H1 (cell line): ENCODE results near the gene SLC2A8. TPM values are rescaled to one million over a fixed set of nuclear protein-coding genes. Genes with fewer than 3 reads are reported as not detected.

Experiments
- CTCF ChIA-PET: fragments of 300-600 bp; sonication (Branson Sonifier 250); formaldehyde crosslinking; loops from one replicate; lab custom pipeline; 2021; ENCODE audit not compliant: partially characterized antibody; lab: Charles Lee
- POLR2A ChIA-PET: fragments of 300-600 bp; sonication (Branson Sonifier 250); formaldehyde crosslinking; loops from one replicate; lab custom pipeline; 2021; ENCODE audit warnings: inconsistent platforms; ENCODE audit not compliant: partially characterized antibody; lab: Charles Lee
- DNase-seq, 2 experiments: peaks; one replicate each; pipeline versions ENCODE4 v3.0.0 to v3.0.0-alpha.2; 2010 to 2022; ENCODE audit warnings: low spot score in 2 of 2, low read depth in 1 of 2, mixed read lengths in 1 of 2
- FAIRE-seq: peaks from 2 replicates; lab custom pipeline; 2011; peaks lifted over from hg19 to GRCh38; lab: Jason Lieb, UNC
- H2AFZ ChIP-seq: 2 replicates; pipeline ENCODE4 v1.8.1; 2012; ENCODE audit warnings: low read length, inconsistent platforms
- H2AK5ac ChIP-seq: 2 replicates; pipeline ENCODE4 v1.6.1; 2013; ENCODE audit warnings: low read depth, low read length
- H2BK120ac ChIP-seq: replicated peaks from 2 replicates; pipeline ENCODE3; 2013; ENCODE audit warnings: low read depth, low read length, inconsistent platforms
- H2BK12ac ChIP-seq: 2 replicates; pipeline ENCODE4 v1.6.1; 2013; ENCODE audit warnings: low read depth, low read length
- H2BK15ac ChIP-seq: 2 replicates; pipeline ENCODE4 v1.6.1; 2013; ENCODE audit warnings: low read length
- H2BK20ac ChIP-seq: 2 replicates; pipeline ENCODE4 v1.6.1; 2013; ENCODE audit warnings: low read length
- H2BK5ac ChIP-seq: 2 replicates; pipeline ENCODE4 v1.6.1; 2013; ENCODE audit warnings: low read depth, low read length
- H3K14ac ChIP-seq: 2 replicates; pipeline ENCODE4 v1.6.1; 2013; ENCODE audit warnings: inconsistent platforms; ENCODE audit not compliant: insufficient read length
- H3K18ac ChIP-seq: 2 replicates; pipeline ENCODE4 v1.6.1; 2013; ENCODE audit warnings: low read length; ENCODE audit errors: extremely low read depth
- H3K23ac ChIP-seq: 2 replicates; pipeline ENCODE4 v1.6.1; 2013; ENCODE audit warnings: inconsistent platforms; ENCODE audit not compliant: insufficient read length
- H3K23me2 ChIP-seq: 2 replicates; pipeline ENCODE4 v1.6.1; 2013; ENCODE audit warnings: low read depth, low read length
- H3K27ac ChIP-seq: 2 replicates; pipeline ENCODE4 v1.6.1; 2011; ENCODE audit warnings: low read depth, low read length, inconsistent platforms
- H3K27me3 ChIP-seq, 4 experiments: replicated peaks in 1 of 4; 1 replicate in 1 of 4; 2 replicates in 3 of 4; pipeline versions ENCODE4 v1.6.1 to v1.8.1; 2011 to 2013; ENCODE audit warnings: low read length in 3 of 4, mild to moderate bottlenecking in 3 of 4, inconsistent platforms in 2 of 4, mixed read lengths in 2 of 4, moderate library complexity in 1 of 4; ENCODE audit not compliant: control insufficient read depth in 3 of 4, insufficient read depth in 3 of 4; ENCODE audit errors: extremely low read depth in 1 of 4
- H3K36me3 ChIP-seq, 4 experiments: 2 replicates each; pipeline versions ENCODE4 v1.6.1 to v1.8.1; 2011 to 2013; ENCODE audit warnings: mild to moderate bottlenecking in 4 of 4, low read length in 3 of 4, moderate library complexity in 2 of 4, control low read depth in 1 of 4, inconsistent platforms in 1 of 4; ENCODE audit not compliant: insufficient read depth in 4 of 4, control insufficient read depth in 2 of 4
- H3K4ac ChIP-seq: replicated peaks from 2 replicates; pipeline ENCODE3; 2013; ENCODE audit warnings: low read length, low read depth, mixed read lengths, inconsistent platforms; ENCODE audit not compliant: insufficient read length
- H3K4me1 ChIP-seq, 4 experiments: replicated peaks in 1 of 4; 1 replicate in 1 of 4; 2 replicates in 3 of 4; pipeline versions ENCODE4 v1.6.1 to v1.8.1; 2011 to 2013; ENCODE audit warnings: low read length in 3 of 4, inconsistent platforms in 2 of 4, mixed read lengths in 1 of 4; ENCODE audit not compliant: insufficient read depth in 4 of 4, control insufficient read depth in 3 of 4
- H3K4me2 ChIP-seq, 2 experiments: 2 replicates each; pipeline versions ENCODE4 v1.6.1 to v1.8.1; 2011 to 2013; ENCODE audit warnings: low read depth in 2 of 2, low read length in 2 of 2, control low read depth in 1 of 2, inconsistent platforms in 1 of 2, mild to moderate bottlenecking in 1 of 2; ENCODE audit not compliant: insufficient read depth in 1 of 2
- H3K4me3 ChIP-seq, 4 experiments: fragments of 200-600, 300-600 bp in 1 of 4; sonication (generic), shearing (Covaris generic), sonication (Bioruptor Twin) in 1 of 4; 2 replicates each; pipeline versions ENCODE4 v1.5.1 to v1.8.1; 2011 to 2016; ENCODE audit warnings: low read length in 4 of 4, low read depth in 3 of 4, control low read depth in 2 of 4, inconsistent platforms in 2 of 4, mild to moderate bottlenecking in 2 of 4, mixed read lengths in 1 of 4, moderate library complexity in 1 of 4; ENCODE audit not compliant: insufficient read depth in 2 of 4; ENCODE audit errors: extremely low read depth in 1 of 4
- H3K56ac ChIP-seq: replicated peaks from 2 replicates; pipeline ENCODE3; 2013; ENCODE audit warnings: low read depth, mild to moderate bottlenecking, mixed read lengths, low read length, inconsistent platforms; ENCODE audit not compliant: insufficient read length
- H3K79me1 ChIP-seq: 2 replicates; pipeline ENCODE4 v1.6.1; 2013; ENCODE audit warnings: low read depth, low read length, control low read depth
- H3K79me2 ChIP-seq, 2 experiments: 2 replicates each; pipeline versions ENCODE4 v1.6.1 to v1.8.1; 2012 to 2013; ENCODE audit warnings: low read length in 2 of 2, mild to moderate bottlenecking in 2 of 2, inconsistent platforms in 1 of 2; ENCODE audit not compliant: insufficient read depth in 2 of 2, control insufficient read depth in 1 of 2
- H3K9ac ChIP-seq, 4 experiments: replicated peaks in 1 of 4; 1 replicate in 1 of 4; 2 replicates in 3 of 4; pipeline versions ENCODE4 v1.6.1 to v1.8.1; 2011 to 2013; ENCODE audit warnings: low read depth in 3 of 4, low read length in 3 of 4, control low read depth in 2 of 4, mild to moderate bottlenecking in 2 of 4, moderate library complexity in 2 of 4, inconsistent platforms in 1 of 4; ENCODE audit errors: extremely low read depth in 1 of 4
- H3K9me3 ChIP-seq, 2 experiments: 2 replicates each; pipeline versions ENCODE4 v1.6.1 to v1.8.1; 2012 to 2013; ENCODE audit warnings: mild to moderate bottlenecking in 2 of 2, moderate library complexity in 2 of 2, control low read depth in 1 of 2, inconsistent platforms in 1 of 2, low read depth in 1 of 2, low read length in 1 of 2, mixed read lengths in 1 of 2; ENCODE audit not compliant: insufficient read depth in 2 of 2
- H4K20me1 ChIP-seq, 2 experiments: replicated peaks in 1 of 2; 2 replicates each; pipeline versions ENCODE3 to v1.8.1; 2011 to 2013; ENCODE audit warnings: inconsistent platforms in 2 of 2, low read length in 2 of 2, mild to moderate bottlenecking in 1 of 2; ENCODE audit not compliant: insufficient read depth in 2 of 2, control insufficient read depth in 1 of 2
- H4K5ac ChIP-seq: 2 replicates; pipeline ENCODE4 v1.6.1; 2013; ENCODE audit warnings: low read length, low read depth, mixed read lengths, inconsistent platforms; ENCODE audit not compliant: insufficient read length
- H4K8ac ChIP-seq: 2 replicates; pipeline ENCODE4 v1.8.0; 2013; ENCODE audit warnings: mild to moderate bottlenecking, moderate library complexity, low read length, inconsistent platforms; ENCODE audit not compliant: insufficient read depth; ENCODE audit errors: extremely low read depth
- H4K91ac ChIP-seq: replicated peaks from 2 replicates; pipeline ENCODE3; 2013; ENCODE audit warnings: low read length, mixed read lengths, inconsistent platforms; ENCODE audit not compliant: insufficient read length
- WGBS, 2 experiments: shearing (Covaris generic) in 1 of 2; methylation state at CpG; one replicate each; pipeline versions ENCODE4 v1.1.6 to v1.1.7; 2013 to 2015; ENCODE audit warnings: low lambda C conversion rate in 2 of 2, mixed read lengths in 2 of 2, inconsistent platforms in 1 of 2, low coverage in 1 of 2, missing lambda C conversion rate in 1 of 2; ENCODE audit not compliant: insufficient replicate concordance in 2 of 2, insufficient coverage in 1 of 2, insufficient read length in 1 of 2; ENCODE audit errors: extremely low coverage in 1 of 2, missing lambda C conversion rate in 1 of 2; 5-methylcytosine and 5-hydroxymethylcytosine counted together
- polyA plus RNA-seq, 7 experiments: library from polyadenylated mRNA; depleted of rRNA in 3 of 7; stranded (reverse) in 5 of 7; unstranded in 2 of 7; fragments of >200 nt in 5 of 7; fragments of 200-250 nt in 2 of 7; gene quantifications; 1 replicate in 5 of 7; 2 replicates in 1 of 7; 4 replicates in 1 of 7; pipeline versions ENCODE4 v1.2.1 to v1.2.3, GENCODE V29; 2011 to 2013; ENCODE audit warnings: missing spikeins in 2 of 7, mixed read lengths in 2 of 7
- total RNA-seq: library from RNA; stranded (reverse); fragmentation: NEBNext Ultra II Directional; extraction: Animal tissue kit (Norgen Biotek cat#: 25700); gene quantifications from 2 replicates; pipeline ENCODE4 v1.2.1, GENCODE V29; 2021

SLC2A8 gene
- total and polyA plus RNA-seq, 2 of the 8 experiments (the other 6 are each of a cell fraction or from before 2014, with no cell fraction given), result 24.6 to 36.4 TPM

DNA sequence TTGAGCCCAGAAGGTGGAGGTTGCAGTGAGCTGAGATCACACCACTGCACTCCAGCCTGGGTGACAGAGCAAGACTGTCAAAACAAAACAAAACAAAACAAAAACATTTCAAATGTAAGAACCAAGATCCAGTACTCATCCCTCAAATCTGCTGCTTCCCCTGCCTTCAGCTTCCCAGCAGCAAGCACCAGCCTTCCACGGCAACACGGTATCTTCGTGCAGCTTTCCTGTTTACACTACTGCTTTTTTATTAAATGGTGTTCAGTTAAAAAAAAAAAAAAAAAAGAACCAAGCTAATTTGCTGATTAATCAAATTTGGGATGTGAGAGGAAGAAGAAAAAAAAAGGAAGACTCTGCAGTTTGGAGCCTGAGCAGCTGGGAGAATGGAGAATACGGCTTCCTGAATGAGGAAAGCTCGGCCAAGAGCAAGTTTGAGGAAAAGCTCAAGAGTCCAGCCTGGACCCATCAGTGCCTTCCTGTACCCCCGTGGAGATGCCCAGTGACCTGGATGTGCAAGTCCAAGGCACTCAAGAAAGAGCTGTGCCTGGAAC, 28.0 kb upstream of the SLC2A8 start:
- Histone ChIP-seq H3K23me2 (no peaks in the 10 kb centered on the region), H3K9ac (no peak overlapping the region), H4K20me1 (no peaks in the 10 kb centered on the region), H3K79me1 (no peaks in the 10 kb centered on the region), H2AFZ (no peak overlapping the region), H2BK20ac (no peak overlapping the region), H3K4me1 (peaks cover 0 to 8% (median 1%) of the 10 kb centered on the region in 4 experiments; a peak in 4 of 7 replicates), H4K91ac (no peak overlapping the region), H2BK15ac (no peak overlapping the region), H3K4me2 (no peak overlapping the region), H4K8ac (no peak overlapping the region), H3K36me3 (no peaks in the 10 kb centered on the region), H2BK5ac (no peak overlapping the region), H2AK5ac (no peak overlapping the region), H3K4ac (no peak overlapping the region), H3K18ac (no peak overlapping the region), H3K23ac (no peak overlapping the region), H3K4me3 (no peak overlapping the region), H3K27me3 (no peaks in the 10 kb centered on the region), H3K27ac (no peak overlapping the region), H2BK120ac (no peak overlapping the region), H3K79me2 (no peaks in the 10 kb centered on the region), H3K9me3 (no peaks in the 10 kb centered on the region), H2BK12ac (no peak overlapping the region), H3K14ac (no peak overlapping the region), H3K56ac (no peak overlapping the region), H4K5ac (no peak overlapping the region)
- ChIA-PET POLR2A (interaction anchor here (0.6 to 3.3 kb wide), 5 partner anchors 9 to 239 kb away, joined by 3 to 11 read pairs (median 5); no protein-coding TSS in a partner anchor), CTCF (interaction anchor here (1.1 to 4.8 kb wide), 4 partner anchors 9 to 153 kb away, joined by 3 to 33 read pairs (median 3); no protein-coding TSS in a partner anchor)
- peak in 1 of 2 experiments; percentile 48 for DNase-seq
- FAIRE-seq, result no peak
- 89% methylated on average over 6 of the region's 6 CpGs; no CpG with 5 or more reads in 1 of the 2 experiments for WGBS, 2 experiments
